PFSK-1 (cell line): ENCODE measurements around the gene SORBS1.
A peak's percentile ranks its signal among the peaks of the same experiment; 100 is the strongest.

Experiments
- FOXP2 ChIP-seq: optimal IDR thresholded peaks from 2 replicates; pipeline ENCODE3; 2011; ENCODE audit warnings: borderline replicate concordance, control low read depth, inconsistent platforms; ENCODE audit not compliant: insufficient read depth; ENCODE audit errors: extremely low read length, extremely low read depth
- POLR2AphosphoS5 ChIP-seq: IDR thresholded peaks from 2 replicates; pipeline ENCODE4 v1.6.1; 2012; ENCODE audit warnings: low read depth, mild to moderate bottlenecking, control low read depth, low read length, moderate library complexity
- REST ChIP-seq, 2 experiments: IDR thresholded peaks; 2 replicates each; pipeline versions ENCODE4 v1.6.1 to v1.8.0; 2011 to 2012; ENCODE audit warnings: low read depth in 2 of 2, low read length in 2 of 2, control low read depth in 1 of 2, inconsistent platforms in 1 of 2, mild to moderate bottlenecking in 1 of 2, moderate library complexity in 1 of 2; ENCODE audit not compliant: insufficient read depth in 1 of 2
- SIN3A ChIP-seq: IDR thresholded peaks from 2 replicates; pipeline ENCODE4 v1.6.1; 2012; ENCODE audit warnings: mild to moderate bottlenecking, low read length, moderate library complexity, borderline replicate concordance; ENCODE audit not compliant: insufficient read depth
- TAF1 ChIP-seq: IDR thresholded peaks from 2 replicates; pipeline ENCODE4 v1.6.1; 2012; ENCODE audit warnings: low read length, control low read depth, borderline replicate concordance; ENCODE audit not compliant: insufficient read depth

The SORBS1 gene

GRCh38 chr10:95414016-95414830 is 146.9 kb downstream of the SORBS1 start:
- TF ChIP-seq TAF1 (no peak), POLR2AphosphoS5 (no peak), REST (IDR thresholded peaks at IDR 0.05; ENCODE audit: insufficient read depth in 1 of 2, low read depth in 2 of 2, low read length in 2 of 2) (no peak), SIN3A (no peak), FOXP2 (no peak)

- TF ChIP-seq FOXP2 (no peak), TAF1 (no peak), REST (IDR thresholded peaks at IDR 0.05; ENCODE audit: insufficient read depth in 1 of 2, low read depth in 2 of 2, low read length in 2 of 2) (no peak), SIN3A (no peak), POLR2AphosphoS5 (no peak)
These were observed 147.6 kb downstream of the SORBS1 start for GRCh38 chr10:95413588-95413987.

- TF ChIP-seq POLR2AphosphoS5 (no peak), REST (IDR thresholded peaks at IDR 0.05; ENCODE audit: insufficient read depth in 1 of 2, low read depth in 2 of 2, low read length in 2 of 2) (peak; percentile 48 to 89; a peak in 2 of 4 replicates), TAF1 (no peak)
These were observed 149.5 kb downstream of the SORBS1 start for GRCh38 chr10:95411635-95412034.

- no peak for TF ChIP-seq SIN3A
- TF ChIP-seq REST (IDR thresholded peaks at IDR 0.05; ENCODE audit: insufficient read depth in 1 of 2, low read depth in 2 of 2, low read length in 2 of 2) = no peak
- TF ChIP-seq FOXP2 = no peak
- TF ChIP-seq TAF1 = no peak
- no peak for TF ChIP-seq POLR2AphosphoS5
These were observed 151.9 kb downstream of the SORBS1 start for GRCh38 chr10:95408983-95409873.
